Measurements from ENCODE around the gene SLC45A3.

DNA sequence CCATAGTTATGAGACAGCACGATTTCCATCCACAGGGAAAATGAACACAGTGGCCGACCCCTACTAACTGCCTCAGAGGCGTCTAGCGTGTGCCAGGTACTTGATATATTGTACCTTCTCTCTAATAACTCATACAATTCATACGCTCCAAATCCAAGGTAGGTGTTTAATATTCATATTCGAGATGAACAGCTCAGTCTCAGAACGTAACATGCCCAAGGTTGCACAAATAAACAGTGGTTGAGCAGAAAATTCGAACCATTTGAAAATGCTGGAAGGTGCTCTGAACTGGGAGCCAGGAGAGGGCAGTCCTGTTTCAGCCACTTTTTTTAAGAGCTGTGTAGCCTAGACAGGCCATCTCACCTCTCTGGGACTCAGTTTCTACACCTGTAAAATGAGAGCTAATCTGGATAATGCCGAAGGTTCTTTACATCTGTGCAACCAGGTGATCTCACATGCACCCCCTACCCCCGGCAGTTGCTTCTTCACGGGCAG, 7.9 kb downstream of the SLC45A3 start:
- no peak for TF ChIP-seq POLR2A (IDR thresholded peaks at IDR 0.05)
- TF ChIP-seq, protein P1, sequence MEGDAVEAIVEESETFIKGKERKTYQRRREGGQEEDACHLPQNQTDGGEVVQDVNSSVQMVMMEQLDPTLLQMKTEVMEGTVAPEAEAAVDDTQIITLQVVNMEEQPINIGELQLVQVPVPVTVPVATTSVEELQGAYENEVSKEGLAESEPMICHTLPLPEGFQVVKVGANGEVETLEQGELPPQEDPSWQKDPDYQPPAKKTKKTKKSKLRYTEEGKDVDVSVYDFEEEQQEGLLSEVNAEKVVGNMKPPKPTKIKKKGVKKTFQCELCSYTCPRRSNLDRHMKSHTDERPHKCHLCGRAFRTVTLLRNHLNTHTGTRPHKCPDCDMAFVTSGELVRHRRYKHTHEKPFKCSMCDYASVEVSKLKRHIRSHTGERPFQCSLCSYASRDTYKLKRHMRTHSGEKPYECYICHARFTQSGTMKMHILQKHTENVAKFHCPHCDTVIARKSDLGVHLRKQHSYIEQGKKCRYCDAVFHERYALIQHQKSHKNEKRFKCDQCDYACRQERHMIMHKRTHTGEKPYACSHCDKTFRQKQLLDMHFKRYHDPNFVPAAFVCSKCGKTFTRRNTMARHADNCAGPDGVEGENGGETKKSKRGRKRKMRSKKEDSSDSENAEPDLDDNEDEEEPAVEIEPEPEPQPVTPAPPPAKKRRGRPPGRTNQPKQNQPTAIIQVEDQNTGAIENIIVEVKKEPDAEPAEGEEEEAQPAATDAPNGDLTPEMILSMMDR (IDR thresholded peaks at IDR 0.05) = no peak
- TF ChIP-seq POLR2AphosphoS5 (IDR thresholded peaks at IDR 0.05) = no peak

Measured in transverse colon (tissue), 4 donors.